Cortex of kidney (tissue), 1 donor: ENCODE results near the gene AWAT1.
"Not testable (repeated sequence)": the region's sequence is repeated elsewhere in the genome, so short reads cannot be mapped to it uniquely, and the experiment has no call there.

Experiments
- DNase-seq: peaks from one replicate; lab custom pipeline; 2025; lab: John Stamatoyannopoulos, UW

Gene AWAT1

DNA sequence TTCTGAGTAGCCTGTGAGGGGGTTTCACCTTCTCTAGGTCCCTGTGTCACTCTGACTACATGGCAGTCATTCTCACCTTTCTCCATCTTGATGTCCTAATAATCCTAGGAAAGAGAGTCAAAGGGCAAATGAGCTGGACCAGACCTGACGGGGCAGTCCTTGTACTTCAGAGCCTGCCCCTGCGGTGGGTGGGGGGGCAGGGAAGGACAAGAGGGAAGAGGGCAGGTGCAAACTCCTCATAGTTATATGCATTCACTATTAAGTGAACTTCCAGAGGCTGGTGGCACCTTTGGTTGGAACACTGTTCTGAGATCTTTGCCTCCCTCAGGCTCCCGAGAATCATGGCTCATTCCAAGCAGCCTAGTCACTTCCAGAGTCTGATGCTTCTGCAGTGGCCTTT is at the start of gene AWAT1:
AWAT1 (plus strand) TSS at position 301 of the 400 bp plus-strand sequence; CDS start at position 342, 41 bp downstream.
- no peak for DNase-seq

DNA sequence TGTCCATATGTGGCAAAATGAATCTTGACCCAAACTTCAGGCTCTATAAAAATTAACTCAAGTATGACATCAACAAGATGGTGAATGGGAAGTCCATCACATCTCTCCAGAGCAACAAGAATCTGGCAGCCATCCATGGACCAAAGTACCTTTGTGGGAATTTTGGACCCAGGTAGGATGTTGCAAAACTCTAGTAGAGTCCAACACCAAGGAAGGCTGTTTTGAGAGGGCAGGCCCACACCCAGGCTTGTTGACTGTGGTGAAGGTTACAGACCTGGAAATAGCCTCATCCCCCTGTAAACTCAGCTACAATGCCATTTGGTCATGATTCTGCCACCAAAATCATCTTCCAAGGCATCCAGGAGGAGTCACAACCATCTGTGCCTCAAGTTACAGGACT is 44.2 kb upstream of the AWAT1 start:
- no peak for DNase-seq

DNA sequence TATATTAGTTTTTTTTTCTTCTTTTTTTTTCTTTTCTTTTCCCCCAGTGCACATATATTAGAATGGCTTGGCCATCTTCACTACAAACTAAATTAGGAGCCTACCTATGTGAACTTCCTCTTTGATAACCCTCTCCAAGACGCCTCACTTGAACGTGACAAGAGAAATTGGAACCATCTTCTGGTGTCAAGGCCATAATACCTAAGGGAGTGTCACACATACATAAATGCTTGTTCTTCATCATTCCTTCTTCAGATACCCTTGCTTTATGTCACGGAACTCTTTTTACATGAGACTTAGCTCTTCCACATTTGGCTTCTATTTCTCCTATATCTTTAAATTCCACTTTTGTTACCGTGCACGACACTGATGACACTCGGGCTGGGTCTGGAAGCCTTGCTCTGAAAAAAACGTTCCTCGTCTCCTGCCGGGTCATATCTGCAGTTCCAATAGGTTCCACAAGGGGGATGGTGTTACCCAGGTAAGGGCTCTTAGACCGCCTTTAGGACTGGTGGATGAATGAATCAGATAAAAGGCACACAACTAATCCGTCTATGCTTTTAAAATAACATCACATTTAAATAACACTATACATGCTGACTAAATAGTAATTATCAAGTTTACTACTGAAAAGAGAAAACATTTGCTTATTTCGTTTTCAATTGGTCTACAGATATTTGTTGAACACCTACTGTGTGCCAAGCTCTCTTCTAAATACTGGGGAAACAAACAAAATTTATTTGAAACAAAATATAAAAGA is 37.3 kb upstream of the AWAT1 start:
- DNase-seq, result no peak

DNA sequence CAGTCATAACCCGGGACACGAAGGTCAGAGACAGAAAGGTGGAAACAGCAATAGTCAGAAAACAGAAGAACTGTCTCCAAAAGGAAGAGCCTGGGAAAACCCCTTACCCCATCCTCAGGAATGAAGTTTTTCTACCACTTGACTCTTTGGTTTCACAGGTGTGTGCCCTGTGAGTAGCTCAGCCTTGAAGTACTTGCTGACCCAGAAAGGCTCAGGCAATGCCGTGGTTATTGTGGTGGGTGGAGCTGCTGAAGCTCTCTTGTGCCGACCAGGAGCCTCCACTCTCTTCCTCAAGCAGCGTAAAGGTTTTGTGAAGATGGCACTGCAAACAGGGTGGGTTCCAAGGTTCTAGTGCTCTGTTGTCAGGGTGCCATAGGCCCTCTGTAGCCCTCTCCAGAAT is 32.7 kb upstream of the AWAT1 start:
- DNase-seq, result no peak

DNA sequence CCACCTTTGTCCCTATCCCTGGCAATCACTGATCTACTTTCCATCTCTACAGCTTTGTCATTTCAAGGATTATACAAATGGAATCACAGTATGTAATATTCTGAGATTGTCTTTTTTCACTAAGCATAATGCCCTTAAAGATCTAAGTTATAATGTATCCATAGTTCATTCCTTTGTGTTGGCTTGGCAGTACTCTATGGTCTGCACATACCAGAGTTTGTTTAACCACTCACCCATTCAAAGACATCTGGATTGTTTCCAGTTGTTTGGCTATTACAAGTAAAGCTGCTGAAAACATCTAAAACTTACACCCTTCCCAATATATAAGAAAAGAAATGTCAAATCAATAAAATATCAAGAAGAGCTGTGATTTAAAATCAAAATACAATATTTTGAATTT is 26.0 kb upstream of the AWAT1 start:
- DNase-seq, result no peak

DNA sequence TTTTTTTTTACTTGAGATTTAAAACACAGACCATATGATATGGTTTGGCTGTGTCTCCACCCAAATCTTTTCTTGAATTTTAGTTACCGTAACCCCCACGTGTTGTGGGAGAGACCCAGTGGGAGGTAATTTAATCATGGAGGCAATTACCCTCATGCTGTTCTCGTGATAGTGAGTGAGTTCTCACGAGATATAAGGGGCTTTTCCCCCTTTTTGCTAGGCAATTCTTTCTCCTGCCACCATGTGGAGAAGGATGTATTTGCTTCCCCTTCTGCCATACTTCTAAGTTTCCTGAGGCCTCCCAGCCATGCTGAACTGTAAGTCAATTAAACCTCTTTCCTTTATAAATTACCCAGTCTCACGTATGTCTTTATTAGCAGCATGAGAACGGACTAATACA is 24.9 kb upstream of the AWAT1 start:
- not testable (repeated sequence) for DNase-seq

DNA sequence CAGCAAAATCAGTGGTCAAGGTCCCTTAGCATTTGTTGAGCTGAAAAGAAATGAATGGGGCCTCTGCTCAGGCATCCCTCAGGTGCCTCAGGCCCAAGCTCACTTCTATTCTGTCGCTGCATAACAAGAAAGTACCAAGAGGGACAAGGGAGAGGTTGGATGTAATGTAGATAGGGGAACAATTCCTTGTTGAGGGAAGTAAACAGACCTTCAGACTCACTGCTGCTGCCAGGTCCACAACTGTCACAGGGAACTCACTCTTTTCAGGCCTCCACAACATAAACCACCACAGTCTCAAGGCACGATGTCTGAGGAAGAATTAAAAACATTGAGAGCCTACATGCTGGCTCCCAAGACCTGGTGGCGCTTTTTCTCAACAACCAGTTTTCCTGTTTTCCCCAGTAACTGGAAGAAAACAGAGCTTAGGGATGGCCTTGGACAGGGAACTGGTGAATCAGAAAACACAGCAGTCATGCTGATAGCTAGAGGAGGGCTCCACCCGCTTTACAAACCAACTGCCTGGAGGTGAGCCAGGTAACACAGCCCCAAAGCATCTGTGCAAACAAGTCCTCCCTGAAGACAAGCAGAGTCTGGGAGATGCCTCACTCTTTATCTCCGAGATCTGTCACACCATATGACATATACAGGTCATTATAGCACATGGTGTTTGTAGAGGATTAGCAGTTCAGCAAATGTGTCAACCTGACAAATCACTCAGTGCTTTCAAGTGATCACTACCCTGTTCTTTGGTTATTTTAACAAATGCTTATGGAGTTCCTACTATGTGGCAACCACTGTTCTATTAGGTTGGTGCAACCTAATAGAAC is 14.3 kb upstream of the AWAT1 start:
- DNase-seq, result no peak

DNA sequence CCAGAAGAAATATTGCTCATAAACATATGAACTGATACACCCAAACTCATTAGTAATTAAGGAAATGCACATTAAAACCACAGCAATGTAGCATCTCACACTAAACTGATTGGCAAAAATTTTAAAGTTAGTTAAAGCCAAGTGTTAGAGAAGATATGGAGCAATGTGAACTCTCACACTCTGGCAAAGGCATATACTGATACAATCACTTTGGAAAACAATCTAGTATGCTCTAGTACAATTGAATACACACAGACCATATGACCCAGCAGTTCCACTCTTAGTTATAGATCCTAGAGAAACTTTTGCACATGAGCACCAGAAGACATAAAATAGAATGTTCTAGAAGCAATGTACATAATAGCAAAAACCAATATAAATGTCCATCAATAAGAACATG is 8.4 kb upstream of the AWAT1 start:
- no peak for DNase-seq

DNA sequence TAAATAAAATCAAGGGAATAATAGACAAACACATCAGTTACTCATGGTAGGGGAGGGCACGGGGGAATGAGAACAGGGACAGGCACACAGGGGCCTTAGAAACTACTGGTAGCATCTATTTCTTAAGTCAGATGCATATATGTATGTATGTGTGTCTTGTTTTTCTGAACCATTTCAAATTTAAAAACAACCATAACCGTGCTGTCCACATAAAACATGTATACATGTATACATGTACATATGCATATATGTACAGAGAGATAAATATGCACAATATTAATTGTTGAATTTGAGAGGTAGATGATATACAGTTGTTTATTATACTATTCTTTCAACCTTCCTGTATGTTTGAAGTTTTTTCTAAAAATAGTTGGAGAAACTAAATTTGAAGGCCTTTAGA is 7.8 kb upstream of the AWAT1 start:
- DNase-seq, result no peak

DNA sequence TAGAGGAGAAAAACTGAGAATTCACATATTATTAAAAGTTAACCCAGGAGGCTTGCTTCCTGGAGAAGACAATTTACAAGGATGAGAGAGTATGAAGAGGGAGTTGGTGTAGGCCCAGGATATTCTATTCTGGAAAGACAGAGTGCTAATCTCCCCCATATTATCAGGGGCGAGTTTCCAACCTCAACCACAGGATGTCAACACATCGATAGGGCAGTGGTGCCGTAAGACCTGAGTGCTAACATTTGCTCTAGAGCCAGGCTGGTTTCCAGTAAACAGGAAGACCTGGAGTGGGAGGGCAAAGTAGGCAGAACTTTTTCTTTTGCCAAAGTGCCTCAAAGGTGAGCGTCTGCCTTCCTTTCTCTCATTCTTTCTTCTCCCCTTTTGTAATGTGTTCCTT is 2.8 kb upstream of the AWAT1 start:
- DNase-seq, result no peak

DNA sequence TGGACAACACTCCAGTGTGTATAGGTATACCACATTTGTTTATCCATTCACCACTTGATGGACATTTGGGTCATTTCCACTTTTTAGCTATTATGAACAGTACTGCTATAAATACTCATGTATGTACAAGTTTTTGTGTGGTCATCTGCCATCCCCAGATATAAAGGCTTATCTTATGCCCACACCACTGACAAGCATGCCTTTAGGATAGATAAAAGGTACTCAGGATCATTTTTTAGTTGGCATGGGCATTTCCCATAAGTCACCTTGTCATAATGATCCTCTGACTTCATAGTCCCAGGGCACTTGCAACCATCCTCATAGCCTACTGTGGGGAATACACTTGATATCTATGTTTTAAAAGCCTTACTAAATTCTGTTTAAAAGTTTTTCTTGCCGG is 6.3 kb downstream of the AWAT1 start:
- DNase-seq, result no peak

DNA sequence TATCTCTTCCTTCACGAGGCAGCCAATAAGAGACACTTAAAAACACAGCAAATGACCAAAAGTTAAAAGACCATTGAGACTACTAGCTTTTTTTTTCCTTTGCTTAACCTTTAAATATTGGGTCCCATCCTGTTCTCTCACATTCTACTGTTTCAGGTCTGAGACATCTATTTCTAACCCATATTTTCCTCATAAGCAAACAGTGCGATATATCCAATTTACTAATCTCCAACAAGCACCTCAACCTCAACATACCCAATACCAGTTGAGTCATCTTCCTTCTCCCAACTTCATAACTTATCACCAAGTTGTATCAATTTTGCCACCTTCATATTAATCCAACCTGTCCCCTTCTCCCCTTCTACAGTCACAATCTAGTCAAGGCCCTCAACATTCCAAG is 7.0 kb downstream of the AWAT1 start:
- DNase-seq, result no peak

DNA sequence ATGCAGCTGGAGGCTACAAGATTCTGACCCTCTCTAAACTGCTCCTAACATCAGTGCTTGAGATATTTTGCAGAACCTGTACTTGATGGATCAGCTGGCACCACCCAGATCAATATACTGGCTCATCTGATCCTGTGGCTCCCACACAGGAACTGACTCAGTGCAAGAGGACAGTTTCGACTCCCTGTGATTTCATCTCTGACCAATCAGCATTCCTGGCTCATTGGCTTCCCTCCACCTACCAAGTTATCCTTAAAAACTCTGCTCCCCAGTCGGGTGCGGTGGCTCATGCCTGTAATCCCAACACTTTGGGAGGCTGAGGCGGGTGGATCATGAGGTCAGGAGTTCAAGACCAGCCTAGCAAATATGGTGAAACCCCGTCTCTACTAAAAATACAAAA is 9.1 kb downstream of the AWAT1 start:
- not testable (repeated sequence) for DNase-seq

DNA sequence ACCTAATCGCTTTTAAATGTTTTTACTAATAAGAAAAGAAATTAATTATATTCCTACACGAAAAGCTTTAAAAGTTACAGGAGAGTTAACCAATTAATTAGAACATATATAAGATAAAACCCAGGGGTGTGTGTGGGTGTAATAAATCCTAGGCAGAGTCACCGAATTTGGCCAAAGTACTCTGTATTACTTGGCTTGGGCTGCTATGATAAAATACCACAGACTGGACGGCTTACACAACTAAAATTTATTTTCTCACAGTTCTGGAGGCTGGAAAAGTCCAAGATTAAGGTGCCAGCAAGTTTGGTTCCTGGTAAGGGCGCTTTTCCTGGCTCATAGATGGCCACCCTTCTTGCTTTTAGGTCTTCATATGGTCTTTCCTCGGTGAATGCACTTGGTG is 10.4 kb downstream of the AWAT1 start:
- no peak for DNase-seq

DNA sequence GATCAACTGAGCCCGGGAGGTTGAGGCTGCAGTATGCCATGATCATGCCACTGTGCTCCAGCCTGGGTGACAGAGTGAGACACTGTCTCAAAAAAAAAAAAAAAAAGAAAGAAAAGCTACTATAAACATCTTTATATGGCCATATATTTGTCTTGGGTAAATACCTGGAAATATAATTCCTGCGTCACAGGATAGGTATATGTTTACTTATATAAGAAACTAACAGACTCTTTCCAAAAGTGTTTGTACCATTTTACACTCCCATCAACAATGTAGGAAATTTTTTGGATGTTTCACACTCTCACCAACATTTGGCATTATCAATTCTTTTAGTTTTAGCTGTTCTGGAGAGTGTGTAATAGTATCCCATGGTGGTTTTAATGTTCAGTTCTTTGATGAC is 12.8 kb downstream of the AWAT1 start:
- DNase-seq, result no peak

DNA sequence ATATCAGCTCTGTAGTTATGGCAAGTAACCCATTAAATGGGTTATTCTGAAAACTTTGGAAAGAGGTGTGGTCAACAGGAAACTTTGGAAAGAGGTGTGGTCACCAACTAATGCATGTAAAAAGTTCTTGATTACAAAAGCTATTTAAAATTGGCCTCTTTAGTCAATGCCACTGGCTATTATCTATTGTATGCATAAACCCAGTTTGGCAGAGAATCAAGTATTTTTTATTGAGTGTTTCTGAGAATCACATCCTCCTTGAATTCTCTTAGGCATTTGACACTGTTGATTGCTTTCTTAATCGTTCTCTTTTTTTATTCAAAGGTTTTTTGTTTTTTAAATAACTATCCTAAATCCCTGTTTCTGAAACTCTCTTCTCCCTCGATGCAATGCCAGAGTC is 18.0 kb downstream of the AWAT1 start:
- DNase-seq, result no peak

DNA sequence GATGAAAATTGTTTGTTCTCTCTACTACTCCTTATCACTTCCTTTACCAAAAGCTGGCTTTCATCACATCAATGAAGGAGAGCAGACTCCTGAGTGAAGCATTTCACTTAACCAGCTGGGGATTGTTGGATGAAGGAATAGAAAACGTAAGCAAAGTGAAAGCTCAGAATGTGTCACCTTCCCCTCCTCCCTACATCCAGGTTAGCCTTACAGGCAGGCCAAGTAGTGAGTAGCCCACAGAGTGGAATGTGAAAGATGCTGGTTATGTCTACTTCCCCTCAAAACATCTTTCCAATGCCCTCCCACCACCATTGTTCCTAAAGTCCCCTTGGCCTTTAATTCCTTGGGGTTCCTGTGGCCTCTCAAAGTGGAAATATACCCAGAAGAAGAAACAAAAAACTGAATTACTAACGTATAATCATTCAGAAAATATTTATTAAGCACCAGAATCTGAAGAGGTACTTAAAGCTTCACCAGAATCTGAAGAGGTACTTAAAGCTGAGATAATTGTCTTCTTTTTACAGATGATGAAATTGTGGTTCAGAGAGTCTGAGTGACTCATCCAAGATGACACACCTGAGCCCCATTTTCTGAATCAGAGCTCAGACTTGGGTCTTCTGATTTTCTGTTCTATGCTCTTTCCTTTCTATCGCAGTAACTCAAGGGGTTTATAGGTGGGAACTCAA is 19.1 kb downstream of the AWAT1 start:
- no peak for DNase-seq

DNA sequence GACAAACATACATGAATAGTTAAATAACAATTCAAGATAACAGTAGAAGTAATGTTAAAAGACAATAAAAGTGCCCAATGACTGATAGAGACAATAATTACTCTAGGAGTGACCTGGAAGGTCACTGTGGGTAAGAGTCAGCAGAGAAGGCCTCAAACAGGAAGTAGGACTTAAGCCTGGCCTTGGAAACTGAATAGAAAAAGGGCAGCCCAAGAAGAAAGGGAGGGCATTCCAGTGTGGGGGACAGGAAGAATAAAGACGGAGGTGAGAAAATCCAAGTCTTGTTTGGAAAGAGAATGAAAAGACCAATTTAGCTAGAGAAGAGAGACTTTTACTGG is 19.6 kb downstream of the AWAT1 start:
- no peak for DNase-seq

DNA sequence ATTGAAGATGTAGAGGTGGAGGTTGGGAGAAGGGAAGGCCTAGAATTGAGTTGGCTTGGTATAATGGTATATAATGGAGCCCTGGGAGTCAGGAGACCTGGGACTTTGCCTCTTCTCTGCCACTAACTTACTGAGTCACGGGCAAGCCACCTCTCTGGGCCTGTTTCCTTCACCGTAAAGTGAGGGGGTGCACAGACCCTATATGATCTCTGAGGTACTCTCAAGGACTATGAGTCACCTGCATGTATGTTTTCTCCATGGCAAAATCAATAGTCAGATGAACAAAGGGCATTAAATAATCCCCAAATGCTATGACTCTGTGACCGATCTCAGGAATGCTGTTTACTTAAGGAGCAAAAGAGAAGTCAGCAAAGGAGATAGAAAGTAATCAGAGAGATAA is 20.5 kb downstream of the AWAT1 start:
- no peak for DNase-seq

DNA sequence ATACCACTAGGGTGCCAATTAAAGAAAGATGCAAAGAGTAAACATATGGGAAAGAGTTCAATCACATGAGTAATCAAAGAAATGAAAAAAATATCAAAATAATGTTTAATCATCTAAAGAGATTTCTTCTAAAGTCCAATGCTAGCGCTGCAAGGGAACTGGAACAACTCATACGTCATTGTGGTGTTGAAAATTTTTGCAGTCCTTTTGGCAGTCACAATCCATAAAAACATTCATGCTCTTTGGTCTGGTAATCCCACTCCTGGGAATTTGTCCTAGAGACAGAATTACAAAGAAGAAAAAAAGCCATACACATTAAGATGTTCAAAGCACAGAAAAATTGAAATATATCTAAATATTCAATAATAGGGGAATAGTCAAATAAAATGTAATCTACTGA is 21.0 kb downstream of the AWAT1 start:
- DNase-seq, result no peak

DNA sequence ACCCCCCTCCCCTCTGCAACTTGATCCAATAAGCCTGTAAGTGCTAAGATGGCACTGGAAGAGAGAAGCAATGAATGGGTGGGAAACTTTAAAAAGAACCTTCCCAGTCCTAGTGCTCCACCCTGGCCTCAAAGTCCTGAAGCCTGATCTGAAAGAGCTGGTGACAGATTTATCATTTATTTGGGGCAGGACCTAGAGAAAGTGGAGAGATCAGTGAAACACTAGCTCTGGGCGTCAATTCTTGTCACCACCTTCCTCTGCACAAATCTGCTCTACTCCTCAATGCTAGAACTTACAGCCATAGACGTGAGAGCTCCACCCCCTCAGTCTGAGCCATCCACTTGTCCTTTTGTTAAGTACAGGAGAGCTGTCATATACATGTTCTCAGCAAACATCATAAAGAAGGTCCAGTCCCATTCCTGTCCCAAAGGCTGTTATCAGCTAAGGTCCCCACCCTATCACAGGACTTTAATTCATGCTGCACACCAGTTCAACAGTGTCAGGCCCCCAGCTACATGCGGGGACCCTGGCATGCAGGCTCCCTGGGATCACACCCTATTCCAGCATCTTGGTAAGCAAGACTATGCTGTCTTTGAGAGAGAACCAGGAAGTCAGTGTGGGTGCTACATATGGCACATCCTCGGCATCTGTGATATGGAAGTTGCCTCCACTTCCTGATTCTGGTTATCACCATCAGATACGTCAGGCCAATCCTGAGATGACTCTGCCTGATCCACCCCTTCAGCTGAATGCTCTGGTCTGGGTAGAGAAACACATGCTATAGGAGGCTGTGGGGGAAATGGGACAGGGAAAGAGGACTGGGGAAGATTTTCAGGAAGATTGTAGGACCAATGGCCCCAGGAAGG is 23.2 kb downstream of the AWAT1 start:
- no peak for DNase-seq

DNA sequence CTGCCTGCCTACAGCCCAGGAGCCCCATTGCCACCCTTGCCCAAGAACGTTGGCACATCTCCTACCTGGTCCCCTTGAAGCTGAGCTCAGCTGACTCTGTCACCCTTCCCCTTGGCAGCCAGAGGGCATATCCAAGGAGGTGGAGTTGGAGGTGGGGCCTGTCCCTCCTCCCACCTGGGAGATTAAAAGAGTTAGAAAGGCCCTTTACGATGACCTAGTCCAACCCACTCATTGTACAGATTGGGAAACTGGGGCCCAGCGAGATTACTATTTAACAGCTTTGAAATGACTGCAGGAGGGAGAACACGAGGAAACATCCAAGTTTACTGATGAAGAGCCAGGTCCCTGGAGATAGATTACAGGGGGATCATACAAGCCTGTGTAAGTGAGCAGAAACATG is 25.6 kb downstream of the AWAT1 start, which contains the start of gene P2RY4:
P2RY4 (minus strand) TSS at position 101 of the 400 bp plus-strand sequence. CDS start 580 bp downstream, outside the sequence.
- DNase-seq, result no peak
